ENCODE results near the gene LRIT1.

Gene LRIT1

DNA sequence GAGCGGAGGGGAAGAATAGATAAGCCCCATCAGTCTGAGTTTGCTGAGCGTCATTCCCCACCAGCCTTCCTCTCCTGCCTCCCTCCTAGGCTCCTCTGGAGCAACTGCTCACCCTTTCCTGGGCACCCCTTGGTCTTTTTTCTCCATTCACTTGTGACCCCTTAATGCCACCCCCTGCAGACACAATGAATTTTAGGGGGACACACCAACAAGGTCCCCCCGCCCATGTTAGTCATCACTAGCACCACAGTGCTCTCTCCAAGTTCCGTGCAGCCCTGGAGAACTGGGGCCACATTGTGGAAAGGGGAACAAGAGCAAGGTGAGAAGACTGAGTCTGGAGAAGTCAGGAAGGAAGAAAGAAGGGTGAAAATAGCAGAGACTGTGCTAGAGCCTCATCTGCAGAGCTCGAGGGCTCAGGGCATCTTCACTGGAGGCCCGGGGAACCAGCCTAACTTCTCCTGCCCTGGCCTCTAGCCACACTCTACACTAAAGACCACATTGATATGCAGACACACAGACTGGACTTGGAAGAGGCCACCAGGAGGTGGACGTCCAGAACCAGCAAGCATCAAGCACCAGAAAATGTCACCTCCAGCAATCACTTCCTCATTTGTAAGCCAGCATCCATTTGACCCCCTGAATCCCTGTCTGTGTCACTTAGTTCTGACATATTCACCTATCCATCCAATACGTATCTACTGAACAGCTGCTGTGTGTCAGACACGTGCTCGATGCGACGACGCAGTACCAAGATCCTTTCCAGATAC lies 21.0 kb upstream of the LRIT1 start:
- no peak overlapping the region for H3K27ac ChIP-seq (ENCODE audit: insufficient read depth in 1 of 2, low read depth in 1 of 2, low read length in 2 of 2, poor library complexity in 1 of 2, severe bottlenecking in 2 of 2)
- WGBS (ENCODE audit: insufficient coverage): 90% methylated on average over 4 of the region's 13 CpGs
- CTCF ChIA-PET: interaction anchor here (0.6 to 11.7 kb wide), 4 partner anchors 19 to 453 kb away, joined by 3 to 139 read pairs (median 4); no protein-coding TSS in a partner anchor
- H3K4me3 ChIP-seq (ENCODE audit: control insufficient read depth in 1 of 7, extremely low read depth in 1 of 7, insufficient read depth in 4 of 7, low read depth in 2 of 7, low read length in 6 of 7): no peak overlapping the region
- H3K9me3 ChIP-seq (ENCODE audit: control extremely low read depth in 1 of 5, control insufficient read depth in 4 of 5, insufficient read depth in 2 of 5, low read depth in 1 of 5, low read length in 4 of 5): no peaks in the 10 kb centered on the region
- DNase-seq: peak in 1 of 3 donors; percentile 6
- POLR2A ChIA-PET: no interaction called here
- peaks cover 0 to 4% (median 2%) of the 10 kb centered on the region in 4 experiments for H3K4me1 ChIP-seq (ENCODE audit: control extremely low read depth in 1 of 4, control insufficient read depth in 4 of 4, insufficient read depth in 4 of 4, low read length in 3 of 4)
- peaks cover 0 to 8% (median 0%) of the 10 kb centered on the region in 5 experiments for H3K27me3 ChIP-seq (replicated peaks in 2 of 5; ENCODE audit: control insufficient read depth in 4 of 5, insufficient read depth in 5 of 5, low read length in 4 of 5)
- no peaks in the 10 kb centered on the region for H3K36me3 ChIP-seq (ENCODE audit: control insufficient read depth in 4 of 4, insufficient read depth in 4 of 4, low read length in 3 of 4)

DNA sequence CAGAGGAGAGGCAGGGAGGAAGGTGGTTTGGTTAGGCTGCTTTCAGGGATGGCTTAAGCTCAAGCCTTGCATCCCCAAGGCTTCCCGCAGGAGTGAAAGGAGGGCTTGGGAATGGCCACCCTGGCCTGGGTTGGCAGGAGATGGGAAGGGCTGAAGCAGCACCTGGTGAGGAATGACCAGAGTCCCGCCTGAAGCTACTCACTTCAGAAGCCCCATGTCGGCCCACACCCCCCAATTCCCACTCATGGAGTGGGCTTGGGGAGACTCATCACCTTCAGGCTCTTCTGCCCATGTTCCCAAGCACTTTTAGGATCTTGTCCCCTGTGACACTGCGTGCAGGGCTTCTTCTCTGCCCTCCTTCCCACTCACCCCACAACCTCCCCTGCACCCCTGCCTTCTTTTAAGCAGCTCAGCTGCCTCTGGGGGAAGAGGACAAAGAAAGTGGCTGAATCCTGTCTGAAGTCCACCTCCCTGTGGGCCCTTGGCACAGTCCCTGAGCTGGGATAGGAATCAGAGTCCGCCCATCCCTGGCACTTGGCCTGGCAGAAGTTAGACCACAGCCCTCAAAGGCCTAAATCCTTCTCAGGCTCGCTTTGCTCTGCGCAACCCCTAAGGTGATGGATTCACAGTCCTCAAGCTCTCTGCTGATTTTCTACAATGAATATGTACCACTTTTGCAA lies 20.0 kb upstream of the LRIT1 start:
- ChIA-PET CTCF (interaction anchor here (0.6 to 11.7 kb wide), 5 partner anchors 13 to 277 kb away, joined by 3 to 139 read pairs (median 3); no protein-coding TSS in a partner anchor), POLR2A (no interaction called here)
- no peak for DNase-seq
- no peak overlapping the region for H3K27ac ChIP-seq (ENCODE audit: insufficient read depth in 1 of 2, low read depth in 1 of 2, low read length in 2 of 2, poor library complexity in 1 of 2, severe bottlenecking in 2 of 2)
- H3K4me1 ChIP-seq (ENCODE audit: control extremely low read depth in 1 of 4, control insufficient read depth in 4 of 4, insufficient read depth in 4 of 4, low read length in 3 of 4): peaks cover 0 to 4% (median 2%) of the 10 kb centered on the region in 4 experiments
- H3K9me3 ChIP-seq (ENCODE audit: control extremely low read depth in 1 of 5, control insufficient read depth in 4 of 5, insufficient read depth in 2 of 5, low read depth in 1 of 5, low read length in 4 of 5): no peaks in the 10 kb centered on the region
- H3K27me3 ChIP-seq (replicated peaks in 2 of 5; ENCODE audit: control insufficient read depth in 4 of 5, insufficient read depth in 5 of 5, low read length in 4 of 5): peaks cover 0 to 11% (median 0%) of the 10 kb centered on the region in 5 experiments
- no peak overlapping the region for H3K4me3 ChIP-seq (ENCODE audit: control insufficient read depth in 1 of 7, extremely low read depth in 1 of 7, insufficient read depth in 4 of 7, low read depth in 2 of 7, low read length in 6 of 7)
- no peaks in the 10 kb centered on the region for H3K36me3 ChIP-seq (ENCODE audit: control insufficient read depth in 4 of 4, insufficient read depth in 4 of 4, low read length in 3 of 4)
- 88% methylated on average over 5 of the region's 7 CpGs for WGBS (ENCODE audit: insufficient coverage)

DNA sequence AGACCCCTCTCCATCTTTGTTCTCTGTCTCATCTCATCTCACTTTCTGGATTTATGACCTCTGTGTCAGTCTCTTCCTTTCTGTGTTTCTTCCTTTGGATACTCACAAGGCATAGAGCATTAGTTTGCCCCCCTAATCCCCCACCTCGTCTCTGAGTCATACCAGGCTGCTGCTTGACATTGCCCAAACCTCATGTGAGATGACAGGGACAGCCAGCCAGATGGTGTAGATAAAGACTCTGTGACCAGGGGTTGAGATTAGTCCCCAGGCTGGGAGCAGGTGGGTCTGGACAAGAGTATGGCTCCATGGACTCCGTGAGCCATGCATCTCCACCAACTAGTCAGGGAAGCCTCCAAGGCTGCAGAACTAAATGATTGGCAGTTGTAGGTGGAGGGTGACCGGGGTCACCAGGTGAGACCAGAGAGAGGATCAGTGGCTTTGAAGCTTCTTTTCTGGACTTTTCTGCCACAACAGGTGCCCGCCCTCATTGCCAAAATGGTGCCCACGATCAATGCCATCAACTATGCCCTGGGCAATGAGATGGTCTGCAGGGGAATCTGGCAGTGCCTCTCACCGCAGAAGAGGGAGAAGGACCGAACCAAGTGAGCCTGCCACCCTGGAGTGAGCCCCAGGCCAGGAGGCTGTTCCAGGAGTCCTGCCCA lies 16.8 kb upstream of the LRIT1 start:
- no peak overlapping the region for H3K4me3 ChIP-seq (ENCODE audit: control insufficient read depth in 1 of 7, extremely low read depth in 1 of 7, insufficient read depth in 4 of 7, low read depth in 2 of 7, low read length in 6 of 7)
- DNase-seq: peak in 2 of 3 donors; percentile 17
- H3K27me3 ChIP-seq (replicated peaks in 2 of 5; ENCODE audit: control insufficient read depth in 4 of 5, insufficient read depth in 5 of 5, low read length in 4 of 5): peaks cover 0 to 4% (median 0%) of the 10 kb centered on the region in 5 experiments
- WGBS (ENCODE audit: insufficient coverage): 93% methylated on average over 6 of the region's 7 CpGs
- H3K27ac ChIP-seq (ENCODE audit: insufficient read depth in 1 of 2, low read depth in 1 of 2, low read length in 2 of 2, poor library complexity in 1 of 2, severe bottlenecking in 2 of 2): no peak overlapping the region
- CTCF ChIA-PET: interaction anchor here (0.7 to 1.5 kb wide), 3 partner anchors 9 to 84 kb away, joined by 3 to 4 read pairs (median 3); no protein-coding TSS in a partner anchor
- POLR2A ChIA-PET: no interaction called here
- no peaks in the 10 kb centered on the region for H3K36me3 ChIP-seq (ENCODE audit: control insufficient read depth in 4 of 4, insufficient read depth in 4 of 4, low read length in 3 of 4)
- H3K4me1 ChIP-seq (ENCODE audit: control extremely low read depth in 1 of 4, control insufficient read depth in 4 of 4, insufficient read depth in 4 of 4, low read length in 3 of 4): no peaks in the 10 kb centered on the region
- H3K9me3 ChIP-seq (ENCODE audit: control extremely low read depth in 1 of 5, control insufficient read depth in 4 of 5, insufficient read depth in 2 of 5, low read depth in 1 of 5, low read length in 4 of 5): no peaks in the 10 kb centered on the region

DNA sequence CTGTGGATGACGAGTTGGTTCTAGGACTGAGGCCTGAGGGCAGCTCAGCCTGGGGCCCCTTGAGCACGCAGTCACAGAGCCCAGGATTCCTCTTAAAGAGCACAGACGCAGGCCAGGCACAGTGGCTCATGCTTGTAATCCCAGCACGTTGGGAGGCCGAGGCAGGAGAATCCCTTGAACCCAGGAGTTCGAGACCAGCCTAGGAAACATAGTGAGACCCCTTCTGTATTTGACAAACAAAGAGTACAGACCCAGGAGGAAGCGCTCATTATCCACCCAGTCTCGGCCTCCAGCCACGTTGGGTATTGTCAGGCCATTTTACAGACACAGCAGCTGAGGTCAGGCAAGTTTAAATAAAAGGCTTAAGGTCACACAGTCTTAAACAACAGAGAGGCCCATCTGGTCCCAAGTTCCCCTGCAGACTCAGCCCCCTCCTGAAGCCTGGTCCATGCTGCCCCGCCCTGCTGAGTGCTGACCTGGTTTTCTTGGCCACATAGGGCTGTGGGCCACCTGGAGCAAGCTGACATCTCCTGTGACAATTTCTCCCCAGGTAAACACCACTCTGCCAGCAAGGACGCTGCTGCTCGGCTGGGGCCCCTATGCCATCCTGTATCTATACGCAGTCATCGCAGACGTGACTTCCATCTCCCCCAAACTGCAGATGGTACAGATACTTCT lies 16.1 kb upstream of the LRIT1 start:
- no peak for DNase-seq
- Histone ChIP-seq H3K27ac (ENCODE audit: insufficient read depth in 1 of 2, low read depth in 1 of 2, low read length in 2 of 2, poor library complexity in 1 of 2, severe bottlenecking in 2 of 2) (no peak overlapping the region), H3K9me3 (ENCODE audit: control extremely low read depth in 1 of 5, control insufficient read depth in 4 of 5, insufficient read depth in 2 of 5, low read depth in 1 of 5, low read length in 4 of 5) (no peaks in the 10 kb centered on the region), H3K4me3 (ENCODE audit: control insufficient read depth in 1 of 7, extremely low read depth in 1 of 7, insufficient read depth in 4 of 7, low read depth in 2 of 7, low read length in 6 of 7) (no peak overlapping the region), H3K36me3 (ENCODE audit: control insufficient read depth in 4 of 4, insufficient read depth in 4 of 4, low read length in 3 of 4) (no peaks in the 10 kb centered on the region), H3K4me1 (ENCODE audit: control extremely low read depth in 1 of 4, control insufficient read depth in 4 of 4, insufficient read depth in 4 of 4, low read length in 3 of 4) (no peaks in the 10 kb centered on the region), H3K27me3 (replicated peaks in 2 of 5; ENCODE audit: control insufficient read depth in 4 of 5, insufficient read depth in 5 of 5, low read length in 4 of 5) (peaks cover 0 to 4% (median 0%) of the 10 kb centered on the region in 5 experiments)
- 85% methylated on average over 15 of the region's 15 CpGs for WGBS (ENCODE audit: insufficient coverage)
- CTCF ChIA-PET: interaction anchor here (0.6 to 2.0 kb wide), 10 partner anchors 10 to 283 kb away, joined by 3 to 10 read pairs (median 3); partner anchors contain the start of gene LRIT1
- POLR2A ChIA-PET: no interaction called here

DNA sequence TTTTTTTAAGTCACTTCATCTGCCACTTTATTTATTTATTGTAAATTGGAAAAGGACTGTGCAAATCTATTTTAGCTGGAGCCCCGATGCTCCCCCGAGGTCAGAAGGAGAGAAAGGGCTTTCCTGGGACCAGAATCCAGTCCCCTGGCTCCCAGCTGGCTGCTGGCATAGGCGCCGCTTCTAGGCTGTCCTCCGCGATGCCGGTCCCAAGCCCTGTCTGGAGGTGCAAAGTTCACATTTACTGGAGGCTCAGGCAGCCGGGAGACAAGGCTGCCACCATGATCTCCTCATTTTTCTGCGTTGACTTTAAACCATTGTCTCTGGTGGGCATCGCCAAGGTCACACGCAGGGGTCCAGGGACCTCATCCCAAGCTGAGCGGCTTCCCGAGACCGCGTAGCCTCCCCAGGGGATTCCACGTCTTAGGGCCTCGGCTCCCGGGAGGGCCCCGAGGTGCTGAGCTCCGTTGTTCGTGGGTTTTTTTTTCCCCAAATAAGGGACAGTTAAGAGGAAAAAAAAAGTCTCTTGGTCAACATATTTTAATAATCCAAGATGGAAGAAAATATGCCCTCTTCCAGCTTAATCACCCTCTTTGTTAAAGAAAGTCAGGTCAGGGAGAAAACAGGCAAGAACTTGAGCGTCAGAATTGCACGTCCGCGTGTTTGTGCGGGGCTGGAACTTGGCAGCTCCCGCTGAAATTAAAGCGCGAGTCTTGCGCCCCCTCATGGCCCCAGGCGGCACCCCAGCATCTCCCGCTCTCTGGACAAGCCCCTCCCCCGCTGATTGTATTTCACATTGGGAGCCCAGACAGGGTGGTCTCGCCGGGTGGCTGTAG lies 15.4 kb upstream of the LRIT1 start:
- CTCF ChIA-PET: interaction anchor here (0.6 to 2.0 kb wide), 10 partner anchors 10 to 283 kb away, joined by 3 to 10 read pairs (median 3); partner anchors contain the start of gene LRIT1
- Histone ChIP-seq H3K36me3 (ENCODE audit: control insufficient read depth in 4 of 4, insufficient read depth in 4 of 4, low read length in 3 of 4) (no peaks in the 10 kb centered on the region), H3K27me3 (replicated peaks in 2 of 5; ENCODE audit: control insufficient read depth in 4 of 5, insufficient read depth in 5 of 5, low read length in 4 of 5) (peaks cover 0 to 4% (median 0%) of the 10 kb centered on the region in 5 experiments), H3K9me3 (ENCODE audit: control extremely low read depth in 1 of 5, control insufficient read depth in 4 of 5, insufficient read depth in 2 of 5, low read depth in 1 of 5, low read length in 4 of 5) (peaks cover 0 to 1% (median 0%) of the 10 kb centered on the region in 5 experiments), H3K27ac (ENCODE audit: insufficient read depth in 1 of 2, low read depth in 1 of 2, low read length in 2 of 2, poor library complexity in 1 of 2, severe bottlenecking in 2 of 2) (no peak overlapping the region), H3K4me3 (ENCODE audit: control insufficient read depth in 1 of 7, extremely low read depth in 1 of 7, insufficient read depth in 4 of 7, low read depth in 2 of 7, low read length in 6 of 7) (no peak overlapping the region), H3K4me1 (ENCODE audit: control extremely low read depth in 1 of 4, control insufficient read depth in 4 of 4, insufficient read depth in 4 of 4, low read length in 3 of 4) (no peaks in the 10 kb centered on the region)
- peak; percentile 52 to 69 (median 64) for DNase-seq
- POLR2A ChIA-PET: no interaction called here
- 46% methylated on average over 34 of the region's 35 CpGs for WGBS (ENCODE audit: insufficient coverage)

All from common myeloid progenitor, CD34-positive (primary cell).